Cardiac septum (tissue), 1 donor: Measurements from ENCODE around the gene OTOP3. TPM values are rescaled to one million over a fixed set of nuclear protein-coding genes. Genes with fewer than 3 reads are reported as not detected.
A peak's percentile ranks its signal among the peaks of the same experiment; 100 is the strongest.
"Not testable (repeated sequence)": the region's sequence is repeated elsewhere in the genome, so short reads cannot be mapped to it uniquely, and the experiment has no call there.

ENCODE experiments used
- DNase-seq: peaks from one replicate; pipeline ENCODE4 v3.0.0-alpha.2; 2020; ENCODE audit warnings: low spot score
- intact Hi-C: fragments of 100-400 bp; cut with DNase I; formaldehyde crosslinking; loops from one replicate; pipeline ENCODE4 v1.14.0; 2022
- total RNA-seq: library from RNA; stranded (reverse); fragmentation: NEBNext Ultra II Directional; extraction: Animal tissue kit (Norgen Biotek cat#: 25700); gene quantifications from one replicate; pipeline ENCODE4 v1.2.1, GENCODE V29; 2021
- donor health status: DM: no; HTN: no; CAD: no.

OTOP3 gene
- total RNA-seq, 1 donor from 2014 or later: not detected

- intact Hi-C loops: loop anchor here (5.0 kb wide), 1 partner anchor 214 kb away; no protein-coding TSS in a partner anchor
- DNase-seq: no peak
Measured at GRCh38 chr17:74956093-74956492, 20.4 kb downstream of the OTOP3 start.

GRCh38 chr17:74957935-74958740 lies 22.4 kb downstream of the OTOP3 start:
- intact Hi-C loops: loop anchor here (5.0 kb wide), 1 partner anchor 216 kb away; no protein-coding TSS in a partner anchor
- peak; percentile 85 for DNase-seq

GRCh38 chr17:74959826-74960515 lies 24.3 kb downstream of the OTOP3 start:
- intact Hi-C loops: loop anchor here (5.0 kb wide), 4 partner anchors 72 to 242 kb away; no protein-coding TSS in a partner anchor
- no peak for DNase-seq

- intact Hi-C loops: loop anchor here (5.0 kb wide), 3 partner anchors 72 to 242 kb away; no protein-coding TSS in a partner anchor
- DNase-seq: no peak
Measured at GRCh38 chr17:74960570-74961342, 25.1 kb downstream of the OTOP3 start.

- intact Hi-C loops: loop anchor here (5.0 kb wide), 3 partner anchors 70 to 240 kb away; no protein-coding TSS in a partner anchor
- peak; percentile 90 for DNase-seq
Measured at GRCh38 chr17:74961657-74962350, 26.1 kb downstream of the OTOP3 start.

GRCh38 chr17:74962622-74963394 lies 27.1 kb downstream of the OTOP3 start:
- intact Hi-C loops: loop anchor here (5.0 kb wide), 3 partner anchors 69 to 239 kb away; no protein-coding TSS in a partner anchor
- DNase-seq: no peak

GRCh38 chr17:74963656-74964055 lies 28.0 kb downstream of the OTOP3 start:
- DNase-seq: no peak
- intact Hi-C loops: loop anchor here (5.0 kb wide), 3 partner anchors 69 to 239 kb away; no protein-coding TSS in a partner anchor

GRCh38 chr17:74964246-74964761 lies 28.6 kb downstream of the OTOP3 start:
- no peak for DNase-seq
- intact Hi-C loops: loop anchor here (5.0 kb wide), 3 partner anchors 68 to 238 kb away; no protein-coding TSS in a partner anchor

GRCh38 chr17:74964988-74965622 lies 29.4 kb downstream of the OTOP3 start:
- intact Hi-C loops: loop anchor here (5.0 kb wide), 3 partner anchors 67 to 237 kb away; no protein-coding TSS in a partner anchor
- no peak for DNase-seq

GRCh38 chr17:74968361-74968780 lies 32.7 kb downstream of the OTOP3 start:
- DNase-seq: no peak
- intact Hi-C loops: no loop called here

GRCh38 chr17:74969501-74969900 lies 33.8 kb downstream of the OTOP3 start:
- DNase-seq, intact Hi-C loops: not testable (repeated sequence)

- DNase-seq: no peak
- intact Hi-C loops: no loop called here
Measured at GRCh38 chr17:74970395-74970794, 34.7 kb downstream of the OTOP3 start.

- intact Hi-C loops: no loop called here
- no peak for DNase-seq
Measured at GRCh38 chr17:74971069-74971841, 35.6 kb downstream of the OTOP3 start.

GRCh38 chr17:74971842-74972106 lies 36.1 kb downstream of the OTOP3 start:
- no peak for DNase-seq
- intact Hi-C loops: no loop called here

GRCh38 chr17:74972107-74972972 lies 36.6 kb downstream of the OTOP3 start, which contains the start of gene HID1:
TSS of gene HID1 (minus strand) at chr17:74972759. CDS start at chr17:74972656, 103 bp downstream.
- intact Hi-C loops: no loop called here
- DNase-seq: peak; percentile 83

GRCh38 chr17:74972973-74973328 lies 37.3 kb downstream of the OTOP3 start:
- intact Hi-C loops: no loop called here
- no peak for DNase-seq
